GM12891 (cell line): ENCODE data around the gene BTBD2.

Experiments
- POLR2A ChIP-seq: IDR thresholded peaks from 2 replicates; pipeline ENCODE4 v1.6.1; 2011; ENCODE audit warnings: low read depth, low read length, control low read depth
- POU2F2 ChIP-seq: IDR thresholded peaks from 2 replicates; pipeline ENCODE4 v1.6.1; 2011; ENCODE audit warnings: low read depth, mild to moderate bottlenecking, control low read depth, low read length, moderate library complexity
- TAF1 ChIP-seq: IDR thresholded peaks from 2 replicates; pipeline ENCODE4 v1.6.1; 2011; ENCODE audit warnings: low read depth, low read length, control low read depth

DNA sequence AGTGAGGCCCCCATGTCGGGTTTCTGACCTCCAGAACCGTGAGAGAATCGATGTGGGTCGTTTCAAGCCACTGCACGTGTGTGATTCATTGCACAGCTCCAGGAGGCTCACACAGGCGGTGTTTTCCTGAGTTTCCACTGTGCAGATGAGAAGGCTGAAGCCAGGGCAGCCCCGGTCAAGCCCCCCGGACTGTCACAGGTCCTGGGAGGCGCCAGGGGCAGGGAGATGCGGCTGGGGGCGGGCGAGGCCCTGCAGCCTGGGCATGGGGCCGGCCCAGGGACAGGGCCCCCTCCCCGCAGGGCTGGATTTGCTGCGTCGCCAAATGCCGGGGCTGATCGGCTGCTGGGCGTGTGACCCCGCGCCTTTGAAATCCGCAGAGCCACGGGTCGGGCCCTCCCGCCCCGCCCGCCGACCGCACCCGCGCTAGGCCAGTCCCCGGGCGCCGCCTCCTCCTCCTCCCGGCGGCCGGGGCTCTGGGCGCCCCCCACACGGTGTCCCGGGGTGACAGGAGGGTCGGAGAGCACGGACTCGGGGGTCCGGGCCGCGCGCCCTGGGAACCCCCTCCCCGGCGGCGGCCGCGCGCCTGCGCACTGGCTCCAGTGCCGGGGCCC lies 45.5 kb upstream of the BTBD2 start:
- TF ChIP-seq TAF1, result no peak
- no peak for TF ChIP-seq POU2F2
- no peak; the same call in 1 of the 2 replicates for TF ChIP-seq POLR2A
